A549 (cell line): Measurements from ENCODE around the gene TNS2. TPM values are rescaled to one million over a fixed set of nuclear protein-coding genes. Genes with fewer than 3 reads are reported as not detected.

ENCODE experiments used
- ATAC-seq, 2 experiments: fragments of 200-7000 bp in 1 of 2; fragments of >200 bp in 1 of 2; cut with Nextera tagmentation in 1 of 2; cut with Tn5 transposase in 1 of 2; 3 replicates each; pipeline versions ENCODE4 v1.8.0 to v1.9.1; 2018 to 2020; ENCODE audit warnings: mild to moderate bottlenecking in 1 of 2, moderate library complexity in 1 of 2
- CTCF ChIA-PET: fragments of 300-600 bp; sonication (Branson Sonifier 250); formaldehyde crosslinking; extraction: SDS; loops from one replicate; lab custom pipeline; 2021; ENCODE audit warnings: antibody characterized with exemption, inconsistent platforms; lab: Yijun Ruan, JAX
- POLR2A ChIA-PET: fragments of 350-600 bp; formaldehyde crosslinking; extraction: SDS; loops from one replicate; lab custom pipeline; 2021; ENCODE audit warnings: antibody characterized with exemption, inconsistent platforms; lab: Yijun Ruan, JAX
- DNase-seq, 2 experiments: peaks; one replicate each; pipeline versions ENCODE4 v3.0.0 to v3.0.0-alpha.2; 2011 to 2016; ENCODE audit warnings: low read depth in 1 of 2, low spot score in 1 of 2
- FAIRE-seq: peaks from 2 replicates; lab custom pipeline; 2011; peaks lifted over from hg19 to GRCh38; lab: Jason Lieb, UNC
- H3K27ac ChIP-seq, 2 experiments: fragments of >200 bp; sonication (Bioruptor Twin); formaldehyde crosslinking; 3 replicates each; pipeline ENCODE4 v1.5.1; 2016 to 2017
- H3K4me1 ChIP-seq: fragments of >200 bp; sonication (Bioruptor Twin); formaldehyde crosslinking; 3 replicates; pipeline ENCODE4 v1.6.1; 2016
- H3K4me2 ChIP-seq: fragments of >200 bp; sonication (Bioruptor Twin); formaldehyde crosslinking; 3 replicates; pipeline ENCODE4 v1.6.1; 2016
- H3K4me3 ChIP-seq: fragments of >200 bp; sonication (Bioruptor Twin); formaldehyde crosslinking; 3 replicates; pipeline ENCODE4 v1.5.1; 2016
- H3K9me3 ChIP-seq: fragments of >200 bp; sonication (Bioruptor Twin); formaldehyde crosslinking; 3 replicates; pipeline ENCODE4 v1.6.1; 2016
- BHLHE40 ChIP-seq: IDR thresholded peaks from 2 replicates; pipeline ENCODE4 v1.6.1; 2012; ENCODE audit warnings: low read depth, low read length, inconsistent platforms
- CBX2 ChIP-seq: fragments of 200-600 bp; sonication (generic); IDR thresholded peaks from 2 replicates; pipeline ENCODE4 v1.6.1; 2016; ENCODE audit warnings: low read depth, mild to moderate bottlenecking, borderline replicate concordance
- CHD2 ChIP-seq: fragments of 150-350 bp; IDR thresholded peaks from 2 replicates; pipeline ENCODE4 v1.6.1; 2014; ENCODE audit warnings: low read length; ENCODE audit not compliant: partially characterized antibody
- EHF ChIP-seq: fragments of 250-450 bp; sonication (Bioruptor Pico); IDR thresholded peaks from 2 replicates; pipeline ENCODE4 v1.5.0; 2020; ENCODE audit warnings: mild to moderate bottlenecking
- ELK1 ChIP-seq: fragments of 150-350 bp; IDR thresholded peaks from 2 replicates; pipeline ENCODE4 v1.6.1; 2014; ENCODE audit warnings: low read depth, mild to moderate bottlenecking, low read length
- FOSB ChIP-seq: fragments of 250-450 bp; sonication (Bioruptor Pico); IDR thresholded peaks from 2 replicates; pipeline ENCODE4 v1.5.0; 2020; ENCODE audit warnings: mild to moderate bottlenecking, moderate library complexity
- FOXS1 ChIP-seq: fragments of 250-450 bp; sonication (Bioruptor Pico); IDR thresholded peaks from 2 replicates; pipeline ENCODE4 v1.5.0; 2020; ENCODE audit warnings: mild to moderate bottlenecking, moderate library complexity
- GATA3 ChIP-seq: IDR thresholded peaks from 2 replicates; pipeline ENCODE4 v1.6.1; 2012; ENCODE audit warnings: borderline replicate concordance
- HMGXB4 ChIP-seq: fragments of 250-450 bp; sonication (Bioruptor Pico); IDR thresholded peaks from 2 replicates; pipeline ENCODE4 v1.5.0; 2021; ENCODE audit warnings: mild to moderate bottlenecking, moderate library complexity, borderline replicate concordance
- HOXB13 ChIP-seq: fragments of 250-450 bp; sonication (Bioruptor Pico); IDR thresholded peaks from 2 replicates; pipeline ENCODE4 v1.5.0; 2020; ENCODE audit warnings: low read depth, mild to moderate bottlenecking, moderate library complexity
- HOXB5 ChIP-seq: fragments of 250-450 bp; sonication (Bioruptor Pico); IDR thresholded peaks from 2 replicates; pipeline ENCODE4 v1.5.0; 2020; ENCODE audit warnings: mild to moderate bottlenecking, moderate library complexity
- JUNB ChIP-seq: fragments of >200 bp; sonication (Bioruptor Twin); formaldehyde crosslinking; IDR thresholded peaks from 2 replicates; pipeline ENCODE4 v1.6.1; 2016
- KDM1A ChIP-seq: fragments of 200-600 bp; sonication (generic); IDR thresholded peaks from 2 replicates; pipeline ENCODE4 v1.6.1; 2016; ENCODE audit warnings: low read depth, mild to moderate bottlenecking
- KDM5A ChIP-seq: fragments of 200-600 bp; sonication (generic); IDR thresholded peaks from 2 replicates; pipeline ENCODE4 v1.6.1; 2016; ENCODE audit warnings: antibody characterized with exemption, mild to moderate bottlenecking
- NPAS2 ChIP-seq: fragments of 250-450 bp; sonication (Bioruptor Pico); IDR thresholded peaks from 2 replicates; pipeline ENCODE4 v1.8.0; 2022; ENCODE audit warnings: mild to moderate bottlenecking, moderate library complexity, borderline replicate concordance
- PBX3 ChIP-seq: IDR thresholded peaks from 2 replicates; pipeline ENCODE4 v1.6.1; 2012
- POLR2AphosphoS2 ChIP-seq: conservative IDR thresholded peaks from 2 replicates; pipeline ENCODE4 v1.6.1; 2012; ENCODE audit warnings: low read length, improper control_type of control experiment, inconsistent platforms
- RCOR1 ChIP-seq: fragments of 150-350 bp; IDR thresholded peaks from 2 replicates; pipeline ENCODE4 v1.6.1; 2014; ENCODE audit warnings: antibody characterized with exemption, low read length, low read depth
- RNF2 ChIP-seq: fragments of 200-600 bp; sonication (generic); IDR thresholded peaks from 2 replicates; pipeline ENCODE4 v1.6.1; 2016; ENCODE audit warnings: low read depth, mild to moderate bottlenecking, antibody characterized with exemption, moderate library complexity, borderline replicate concordance
- TFCP2L1 ChIP-seq: fragments of 250-450 bp; sonication (Bioruptor Pico); IDR thresholded peaks from 2 replicates; pipeline ENCODE4 v1.5.0; 2021; ENCODE audit warnings: mild to moderate bottlenecking
- TP53 ChIP-seq: fragments of 250-450 bp; sonication (Bioruptor Pico); IDR thresholded peaks from 2 replicates; pipeline ENCODE4 v1.5.0; 2021; ENCODE audit warnings: mild to moderate bottlenecking, moderate library complexity
- ZC3H11A ChIP-seq: fragments of 450-650 bp; IDR thresholded peaks from 2 replicates; pipeline ENCODE4 v1.6.1; 2014; ENCODE audit warnings: antibody characterized with exemption, mild to moderate bottlenecking
- ZFP36 ChIP-seq: fragments of 450-650 bp; IDR thresholded peaks from 2 replicates; pipeline ENCODE4 v1.6.1; 2014; ENCODE audit warnings: borderline replicate concordance; ENCODE audit not compliant: partially characterized antibody
- WGBS: methylation state at CpG from one replicate; pipeline ENCODE4 v1.1.6; 2017; ENCODE audit errors: missing lambda C conversion rate; 5-methylcytosine and 5-hydroxymethylcytosine counted together
- polyA plus RNA-seq, 4 experiments: library from polyadenylated mRNA; depleted of rRNA in 3 of 4; stranded (reverse); fragments of >200 nt; fragmentation: RNase III in 1 of 4; extraction: RNeasy Plus Mini Kit Qiagen cat#74134 plus additional on column Dnase treatment in 1 of 4; gene quantifications; 2 replicates in 3 of 4; 3 replicates in 1 of 4; pipeline ENCODE4 v1.2.3, GENCODE V29; 2011 to 2017
- TF ChIP-seq, protein P1 (sequence below): fragments of >200 bp; sonication (Bioruptor Twin); formaldehyde crosslinking; IDR thresholded peaks from 2 replicates; pipeline ENCODE4 v1.6.1; 2016
- TF ChIP-seq, protein P2 (sequence below): fragments of 250-450 bp; sonication (Bioruptor Pico); IDR thresholded peaks from 2 replicates; pipeline ENCODE4 v1.5.0; 2020; ENCODE audit warnings: low read depth, mild to moderate bottlenecking, moderate library complexity
- TF ChIP-seq, protein P3 (sequence below): fragments of >200 bp; sonication (Bioruptor Twin); formaldehyde crosslinking; IDR thresholded peaks from 3 replicates; pipeline ENCODE4 v1.6.1; 2016

Gene TNS2
- polyA plus RNA-seq, 2 of the 4 experiments (the other 2 are of a cell fraction) = 11.5 to 15.3 TPM

DNA sequence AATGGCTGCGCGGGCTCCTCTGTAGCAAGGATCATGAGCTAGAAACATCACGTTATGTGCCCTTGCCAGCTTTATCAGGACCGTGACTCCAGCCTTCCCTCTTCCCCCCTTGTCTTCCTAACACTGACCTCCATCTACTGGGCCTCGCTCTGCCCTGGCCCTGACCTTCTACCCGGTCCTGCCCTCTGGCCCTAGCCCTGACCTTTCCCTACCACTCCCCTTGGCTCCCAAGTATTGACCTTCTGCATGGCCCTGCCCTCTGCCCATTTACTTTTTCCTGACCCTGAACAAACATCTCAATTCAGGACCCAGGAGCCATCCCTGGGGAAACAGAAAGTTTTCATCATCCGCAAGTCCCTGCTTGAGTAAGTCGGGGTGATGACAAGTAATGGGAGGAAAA is 55.4 kb downstream of the TNS2 start:
- FAIRE-seq (no peak), DNase-seq (no peak), ATAC-seq (no peak)
- H3K4me3 ChIP-seq = no peak overlapping the region
- 87% methylated on average over 8 of the region's 8 CpGs for WGBS
- TF ChIP-seq ZFP36 (no peak), RNF2 (no peak), HOXB13 (CRISPR knock-in tag) (no peak), BHLHE40 (no peak), CHD2 (no peak), KDM5A (no peak), FOXS1 (CRISPR knock-in tag) (no peak), JUNB (no peak), TP53 (CRISPR knock-in tag) (no peak), GATA3 (no peak), ZC3H11A (no peak), EHF (no peak)
- TF ChIP-seq, protein P1, sequence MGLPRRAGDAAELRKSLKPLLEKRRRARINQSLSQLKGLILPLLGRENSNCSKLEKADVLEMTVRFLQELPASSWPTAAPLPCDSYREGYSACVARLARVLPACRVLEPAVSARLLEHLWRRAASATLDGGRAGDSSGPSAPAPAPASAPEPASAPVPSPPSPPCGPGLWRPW = no peak
- TF ChIP-seq, all 56 proteins: peak for 0
- Histone ChIP-seq H3K4me1 (peaks cover 13% of the 10 kb centered on the region; the same call in 2 of the 3 replicates), H3K9me3 (no peaks in the 10 kb centered on the region), H3K27ac (no peak overlapping the region), H3K4me2 (no peak overlapping the region)
- POLR2A ChIA-PET = no interaction called here
- CTCF ChIA-PET = interaction anchor here (1.7 to 38.0 kb wide), 2 partner anchors 23 to 40 kb away, joined by 3 to 1424 read pairs; partner anchors contain the start of genes SPRYD3 and TNS2

GRCh38 chr12:53105712-53106439 is 56.0 kb downstream of the TNS2 start:
- H3K9me3 ChIP-seq = no peaks in the 10 kb centered on the region
- TF ChIP-seq, protein P2, sequence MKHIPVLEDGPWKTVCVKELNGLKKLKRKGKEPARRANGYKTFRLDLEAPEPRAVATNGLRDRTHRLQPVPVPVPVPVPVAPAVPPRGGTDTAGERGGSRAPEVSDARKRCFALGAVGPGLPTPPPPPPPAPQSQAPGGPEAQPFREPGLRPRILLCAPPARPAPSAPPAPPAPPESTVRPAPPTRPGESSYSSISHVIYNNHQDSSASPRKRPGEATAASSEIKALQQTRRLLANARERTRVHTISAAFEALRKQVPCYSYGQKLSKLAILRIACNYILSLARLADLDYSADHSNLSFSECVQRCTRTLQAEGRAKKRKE (CRISPR knock-in tag) = no peak
- TF ChIP-seq FOSB (CRISPR knock-in tag) (no peak), ELK1 (no peak), BHLHE40 (no peak), NPAS2 (CRISPR knock-in tag) (no peak)
- TF ChIP-seq, all 56 proteins: peak for 0
- no peak overlapping the region for H3K27ac ChIP-seq
- FAIRE-seq (no peak), DNase-seq (no peak), ATAC-seq (no peak)
- no peak overlapping the region for H3K4me2 ChIP-seq
- 80% methylated on average over 7 of the region's 7 CpGs for WGBS
- CTCF ChIA-PET = interaction anchor here (38.0 kb wide), 1 partner anchor 41 kb away, joined by 1424 read pairs; the partner anchor contains the start of genes SPRYD3 and TNS2
- H3K4me1 ChIP-seq = peaks cover 11% of the 10 kb centered on the region; the same call in 2 of the 3 replicates
- POLR2A ChIA-PET = interaction anchor here (1.1 kb wide), 1 partner anchor 27 kb away, joined by 3 read pairs; the partner anchor contains the start of gene SPRYD3
- no peak overlapping the region for H3K4me3 ChIP-seq

- Histone ChIP-seq H3K27ac (no peak overlapping the region), H3K4me3 (no peak overlapping the region), H3K4me1 (peaks cover 8% of the 10 kb centered on the region; the same call in 2 of the 3 replicates), H3K9me3 (no peaks in the 10 kb centered on the region), H3K4me2 (no peak overlapping the region)
- DNase-seq (no peak), ATAC-seq (no peak), FAIRE-seq (no peak)
- POLR2A ChIA-PET = no interaction called here
- 58% methylated on average over 7 of the region's 7 CpGs for WGBS
- CTCF ChIA-PET = interaction anchor here (38.0 kb wide), 1 partner anchor 42 kb away, joined by 1424 read pairs; the partner anchor contains the start of genes SPRYD3 and TNS2
- no peak for TF ChIP-seq JUNB
- TF ChIP-seq TFCP2L1 = no peak
- no peak for TF ChIP-seq HOXB13 (CRISPR knock-in tag)
- no peak for TF ChIP-seq PBX3
- TF ChIP-seq, protein P3, sequence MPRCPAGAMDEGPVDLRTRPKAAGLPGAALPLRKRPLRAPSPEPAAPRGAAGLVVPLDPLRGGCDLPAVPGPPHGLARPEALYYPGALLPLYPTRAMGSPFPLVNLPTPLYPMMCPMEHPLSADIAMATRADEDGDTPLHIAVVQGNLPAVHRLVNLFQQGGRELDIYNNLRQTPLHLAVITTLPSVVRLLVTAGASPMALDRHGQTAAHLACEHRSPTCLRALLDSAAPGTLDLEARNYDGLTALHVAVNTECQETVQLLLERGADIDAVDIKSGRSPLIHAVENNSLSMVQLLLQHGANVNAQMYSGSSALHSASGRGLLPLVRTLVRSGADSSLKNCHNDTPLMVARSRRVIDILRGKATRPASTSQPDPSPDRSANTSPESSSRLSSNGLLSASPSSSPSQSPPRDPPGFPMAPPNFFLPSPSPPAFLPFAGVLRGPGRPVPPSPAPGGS = no peak
- TF ChIP-seq HMGXB4 (CRISPR knock-in tag) = no peak
- no peak for TF ChIP-seq BHLHE40
- TF ChIP-seq ZFP36 = no peak
- no peak for TF ChIP-seq HOXB5 (CRISPR knock-in tag)
- no peak for TF ChIP-seq FOXS1 (CRISPR knock-in tag)
- no peak for TF ChIP-seq CBX2
- no peak for TF ChIP-seq RCOR1
- no peak for TF ChIP-seq POLR2AphosphoS2
- TF ChIP-seq KDM1A = no peak
These were observed 57.3 kb downstream of the TNS2 start for GRCh38 chr12:53107122-53107521.
